Keratinocyte (primary cell): ENCODE measurements around the gene CD14. TPM values are rescaled to one million over a fixed set of nuclear protein-coding genes. Genes with fewer than 3 reads are reported as not detected.
A peak's percentile ranks its signal among the peaks of the same experiment; 100 is the strongest.

Experiments
- DNase-seq: peaks from one replicate; pipeline ENCODE4 v3.0.0-alpha.2; 2011; ENCODE audit warnings: low read depth, missing footprints, low spot score
- FAIRE-seq: peaks from 2 replicates; lab custom pipeline; 2011; peaks lifted over from hg19 to GRCh38; lab: Jason Lieb, UNC
- H2AFZ ChIP-seq: 2 replicates; pipeline ENCODE4 v1.6.0; 2012; ENCODE audit warnings: low read length, control low read depth, inconsistent platforms; ENCODE audit not compliant: control insufficient read depth
- H3K27ac ChIP-seq: 2 replicates; pipeline ENCODE4 v1.5.1; 2011; ENCODE audit warnings: low read length; ENCODE audit not compliant: control insufficient read depth, insufficient read depth
- H3K27me3 ChIP-seq: 3 replicates; pipeline ENCODE4 v1.6.0; 2011; ENCODE audit warnings: low read length; ENCODE audit not compliant: control insufficient read depth, insufficient read depth; ENCODE audit errors: extremely low read depth
- H3K36me3 ChIP-seq, 2 experiments: 2 replicates in 1 of 2; 3 replicates in 1 of 2; pipeline ENCODE4 v1.5.1; 2011; ENCODE audit warnings: low read length in 2 of 2, mild to moderate bottlenecking in 1 of 2; ENCODE audit not compliant: control insufficient read depth in 2 of 2, insufficient read depth in 2 of 2; ENCODE audit errors: extremely low read depth in 1 of 2
- H3K4me1 ChIP-seq: 3 replicates; pipeline ENCODE4 v1.5.1; 2011; ENCODE audit warnings: low read length; ENCODE audit not compliant: control insufficient read depth, insufficient read depth; ENCODE audit errors: extremely low read depth
- H3K4me2 ChIP-seq: 3 replicates; pipeline ENCODE4 v1.6.0; 2011; ENCODE audit warnings: low read depth, low read length; ENCODE audit not compliant: control insufficient read depth, insufficient read depth; ENCODE audit errors: extremely low read depth
- H3K4me3 ChIP-seq, 3 experiments: fragments of 200-600 bp in 1 of 3; sonication (generic) in 1 of 3; 2 replicates in 2 of 3; 3 replicates in 1 of 3; pipeline ENCODE4 v1.5.1; 2011 to 2016; ENCODE audit warnings: low read length in 3 of 3, mild to moderate bottlenecking in 3 of 3, control low read depth in 2 of 3, inconsistent platforms in 1 of 3, low read depth in 1 of 3, mixed read lengths in 1 of 3, mixed run types in 1 of 3, moderate library complexity in 1 of 3; ENCODE audit not compliant: control insufficient read depth in 2 of 3, insufficient read depth in 2 of 3; ENCODE audit errors: extremely low read depth in 1 of 3
- H3K79me2 ChIP-seq: 2 replicates; pipeline ENCODE4 v1.6.0; 2012; ENCODE audit warnings: low read length; ENCODE audit not compliant: control insufficient read depth, insufficient read depth
- H3K9ac ChIP-seq: 3 replicates; pipeline ENCODE4 v1.6.0; 2011; ENCODE audit warnings: low read length; ENCODE audit not compliant: control insufficient read depth, insufficient read depth; ENCODE audit errors: extremely low read depth
- H3K9me1 ChIP-seq: 3 replicates; pipeline ENCODE4 v1.6.0; 2011; ENCODE audit warnings: low read length; ENCODE audit not compliant: control insufficient read depth, insufficient read depth; ENCODE audit errors: extremely low read depth
- H3K9me3 ChIP-seq: 2 replicates; pipeline ENCODE4 v1.5.1; 2012; ENCODE audit warnings: low read depth, low read length; ENCODE audit not compliant: control insufficient read depth
- H4K20me1 ChIP-seq: 3 replicates; pipeline ENCODE4 v1.6.0; 2011; ENCODE audit warnings: low read length; ENCODE audit not compliant: control insufficient read depth, insufficient read depth; ENCODE audit errors: extremely low read depth
- EZH2 ChIP-seq: IDR thresholded peaks from one replicate; pipeline ENCODE4 v1.6.1; 2012; ENCODE audit warnings: inconsistent platforms, mild to moderate bottlenecking, low read length, moderate library complexity
- dilution Hi-C: fragments of 300-500 bp; cut with MboI; formaldehyde crosslinking; loops from one replicate; pipeline ENCODE4 v1.7.0; 2020; ENCODE audit warnings: low sequenced_read_pairs; ENCODE audit not compliant: extremely low pct_ligation_motif_present
- polyA plus RNA-seq, 5 experiments: library from polyadenylated mRNA; depleted of rRNA in 3 of 5; stranded (reverse) in 3 of 5; stranded (forward) in 1 of 5; unstranded in 1 of 5; fragments of >200 nt; gene quantifications; 1 replicate in 1 of 5; 2 replicates in 3 of 5; 3 replicates in 1 of 5; pipeline versions ENCODE4 v1.2.1 to v1.2.3, GENCODE V29; 2011 to 2012; ENCODE audit warnings: missing spikeins in 2 of 5, low read depth in 1 of 5, low replicate concordance in 1 of 5
- TF ChIP-seq, protein P1 (sequence below), 3 experiments: IDR thresholded peaks in 1 of 3; conservative IDR thresholded peaks in 1 of 3; optimal IDR thresholded peaks in 1 of 3; 2 replicates in 2 of 3; 3 replicates in 1 of 3; pipeline versions ENCODE3 to v1.5.1; 2011; ENCODE audit warnings: low read length in 3 of 3, mild to moderate bottlenecking in 3 of 3, moderate library complexity in 2 of 3, control low read depth in 1 of 3, inconsistent platforms in 1 of 3; ENCODE audit not compliant: insufficient read depth in 2 of 3; ENCODE audit errors: extremely low read depth in 1 of 3

Gene CD14
- polyA plus RNA-seq, 1 donor (not counting 4 experiments of a cell fraction or from before 2014, with no cell fraction given) = 0.18 TPM

DNA sequence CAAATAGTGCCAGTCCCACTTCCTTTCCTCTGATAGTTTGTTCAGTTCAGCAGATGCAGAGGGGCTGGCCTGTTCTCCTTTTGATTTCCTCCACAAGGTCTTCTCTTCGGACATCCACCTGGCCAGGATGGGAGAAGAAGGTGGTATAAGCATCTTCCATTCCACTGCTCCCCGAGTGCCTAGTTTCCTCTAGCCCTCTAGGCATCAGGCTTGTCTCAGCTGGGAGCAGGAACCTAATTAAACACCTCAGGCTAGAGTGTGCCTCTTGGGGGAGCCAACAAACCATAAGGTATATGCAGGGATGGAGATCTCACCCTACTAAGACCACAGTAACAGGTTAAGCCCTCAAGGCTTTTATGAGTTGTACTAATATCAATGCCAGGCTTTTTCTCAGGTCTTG lies 41.2 kb upstream of the CD14 start:
- Histone ChIP-seq H3K4me2 (no peak overlapping the region), H3K4me1 (no peaks in the 10 kb centered on the region), H3K27ac (no peak overlapping the region), H3K4me3 (no peak overlapping the region), H3K9me1 (no peaks in the 10 kb centered on the region), H3K27me3 (no peaks in the 10 kb centered on the region), H3K9ac (no peak overlapping the region), H3K79me2 (no peaks in the 10 kb centered on the region), H4K20me1 (no peaks in the 10 kb centered on the region), H2AFZ (no peak overlapping the region), H3K36me3 (peaks cover 30 to 42% of the 10 kb centered on the region in 2 experiments), H3K9me3 (no peaks in the 10 kb centered on the region)
- FAIRE-seq = no peak
- dilution Hi-C loops = no loop called here
- no peak for DNase-seq
- TF ChIP-seq, protein P1, sequence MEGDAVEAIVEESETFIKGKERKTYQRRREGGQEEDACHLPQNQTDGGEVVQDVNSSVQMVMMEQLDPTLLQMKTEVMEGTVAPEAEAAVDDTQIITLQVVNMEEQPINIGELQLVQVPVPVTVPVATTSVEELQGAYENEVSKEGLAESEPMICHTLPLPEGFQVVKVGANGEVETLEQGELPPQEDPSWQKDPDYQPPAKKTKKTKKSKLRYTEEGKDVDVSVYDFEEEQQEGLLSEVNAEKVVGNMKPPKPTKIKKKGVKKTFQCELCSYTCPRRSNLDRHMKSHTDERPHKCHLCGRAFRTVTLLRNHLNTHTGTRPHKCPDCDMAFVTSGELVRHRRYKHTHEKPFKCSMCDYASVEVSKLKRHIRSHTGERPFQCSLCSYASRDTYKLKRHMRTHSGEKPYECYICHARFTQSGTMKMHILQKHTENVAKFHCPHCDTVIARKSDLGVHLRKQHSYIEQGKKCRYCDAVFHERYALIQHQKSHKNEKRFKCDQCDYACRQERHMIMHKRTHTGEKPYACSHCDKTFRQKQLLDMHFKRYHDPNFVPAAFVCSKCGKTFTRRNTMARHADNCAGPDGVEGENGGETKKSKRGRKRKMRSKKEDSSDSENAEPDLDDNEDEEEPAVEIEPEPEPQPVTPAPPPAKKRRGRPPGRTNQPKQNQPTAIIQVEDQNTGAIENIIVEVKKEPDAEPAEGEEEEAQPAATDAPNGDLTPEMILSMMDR (optimal IDR thresholded peaks at IDR 0.05 in 1 of 3, IDR thresholded peaks at IDR 0.05 in 1 of 3, conservative IDR thresholded peaks at IDR 0.05 in 1 of 3; ENCODE audit: extremely low read depth in 1 of 3, insufficient read depth in 2 of 3, low read length in 3 of 3) = no peak
- TF ChIP-seq EZH2 = no peak

DNA sequence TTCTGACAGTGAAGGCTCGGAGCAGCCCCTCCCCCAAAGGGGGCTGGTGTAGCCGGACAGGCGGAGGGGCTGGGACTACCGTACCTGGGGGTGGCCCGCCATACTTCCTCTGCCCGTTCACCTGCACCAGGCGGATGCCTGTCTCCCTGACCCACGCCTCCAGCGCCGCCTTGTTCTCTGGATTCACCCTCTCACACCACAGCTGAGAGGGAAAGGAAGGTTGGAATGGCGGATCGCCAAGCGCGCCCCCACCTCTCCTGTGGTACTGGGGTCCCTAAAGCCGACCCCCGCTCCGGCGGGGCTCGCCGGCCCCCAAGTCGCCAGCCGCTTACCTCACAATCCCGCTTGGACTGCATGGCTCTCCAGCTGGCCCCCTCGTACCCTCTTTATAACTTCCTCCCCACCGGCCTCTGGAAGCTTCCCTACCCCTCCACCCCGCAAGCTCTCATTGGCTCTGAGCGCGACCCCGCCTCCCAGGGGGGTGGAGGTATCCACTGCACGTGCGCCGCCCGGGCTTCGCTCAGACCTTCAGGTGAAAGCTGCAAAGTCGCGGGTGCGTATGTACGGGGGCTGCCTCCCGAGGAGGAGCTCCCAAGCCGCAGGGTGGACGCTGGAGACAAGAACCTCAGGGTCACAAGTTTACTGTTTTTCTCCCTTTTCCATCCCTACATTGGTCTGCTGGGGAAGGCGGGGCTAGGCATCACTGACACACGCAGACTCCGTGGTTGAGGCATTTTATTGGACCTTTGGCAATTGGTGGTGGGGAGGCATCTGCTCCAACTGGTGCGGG lies 40.4 kb upstream of the CD14 start, which contains the start of gene DND1:
Gene DND1 (minus strand): TSS at position 390 of the 790 bp plus-strand sequence. CDS start 34 bp downstream, at position 356.
- H3K36me3 ChIP-seq = peaks cover 38 to 43% of the 10 kb centered on the region in 2 experiments
- no peaks in the 10 kb centered on the region for H3K27me3 ChIP-seq
- no peaks in the 10 kb centered on the region for H3K9me3 ChIP-seq
- no peak within 1 kb of the TSS for H3K4me3 ChIP-seq
- H3K4me1 ChIP-seq = no peaks in the 10 kb centered on the region
- H3K79me2 ChIP-seq = peaks cover 4% of the 10 kb centered on the region
- DNase-seq = no peak
- no peak within 1 kb of the TSS for H2AFZ ChIP-seq
- FAIRE-seq = no peak
- no peaks in the 10 kb centered on the region for H3K9me1 ChIP-seq
- dilution Hi-C loops = no loop called here
- no peaks in the 10 kb centered on the region for H4K20me1 ChIP-seq
- no peak within 1 kb of the TSS for H3K9ac ChIP-seq
- H3K27ac ChIP-seq = no peak within 1 kb of the TSS
- TF ChIP-seq EZH2 = no peak
- TF ChIP-seq, protein P1 (optimal IDR thresholded peaks at IDR 0.05 in 1 of 3, IDR thresholded peaks at IDR 0.05 in 1 of 3, conservative IDR thresholded peaks at IDR 0.05 in 1 of 3; ENCODE audit: extremely low read depth in 1 of 3, insufficient read depth in 2 of 3, low read length in 3 of 3) = no peak
- peak within 1 kb of the TSS; percentile 4 for H3K4me2 ChIP-seq
